ENCODE results near the gene ZNF778. TPM values are rescaled to one million over a fixed set of nuclear protein-coding genes. Genes with fewer than 3 reads are reported as not detected.

Gene ZNF778
- polyA plus RNA-seq, 1 experiment: 11.3 TPM

- ChIA-PET POLR2A (no interaction called here), CTCF (no interaction called here)
- no peaks in the 10 kb centered on the region for H3K27me3 ChIP-seq (ENCODE audit: control insufficient read depth, insufficient read depth, low read length)
- no peak for DNase-seq (ENCODE audit: low read depth, low spot score)
- TF ChIP-seq CTCF (IDR thresholded peaks at IDR 0.05; ENCODE audit: low read depth, low read length): no peak
- H3K27ac ChIP-seq (ENCODE audit: low read depth, low read length): no peak overlapping the region
- H3K9me3 ChIP-seq (ENCODE audit: control insufficient read depth, insufficient read depth, low read length): peaks cover 40% of the 10 kb centered on the region
- no peak overlapping the region for H3K4me3 ChIP-seq (ENCODE audit: low read depth, low read length)
These were observed 7.2 kb downstream of the ZNF778 start for GRCh38 chr16:89224665-89225064.

DNA sequence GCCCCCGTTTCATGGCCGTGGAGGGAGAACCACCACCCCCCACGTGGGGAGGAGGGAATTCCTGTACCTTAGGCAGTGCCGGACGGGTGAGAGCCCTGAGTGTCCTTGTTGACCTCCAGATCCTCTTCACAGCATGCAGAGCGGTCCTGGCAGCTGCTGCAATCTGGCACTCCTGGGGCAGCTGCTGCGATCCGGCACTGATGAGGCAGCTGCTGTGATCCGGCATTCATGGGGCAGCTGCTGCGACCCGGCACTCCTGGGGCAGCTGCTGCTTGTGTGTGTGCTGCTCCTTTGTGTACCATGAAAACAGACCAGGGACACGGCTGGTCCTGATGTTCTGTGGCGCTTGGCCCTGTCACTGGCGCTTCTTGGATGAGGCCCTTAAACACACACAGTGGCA lies 12.8 kb downstream of the ZNF778 start:
- POLR2A ChIA-PET: no interaction called here
- CTCF ChIA-PET: interaction anchor here (1.9 kb wide), 1 partner anchor 10 kb away, joined by 6 read pairs; no protein-coding TSS in a partner anchor
- no peak for DNase-seq (ENCODE audit: low read depth, low spot score)
- no peak for TF ChIP-seq CTCF (IDR thresholded peaks at IDR 0.05; ENCODE audit: low read depth, low read length)
- H3K4me3 ChIP-seq (ENCODE audit: low read depth, low read length): no peak overlapping the region
- no peak overlapping the region for H3K27ac ChIP-seq (ENCODE audit: low read depth, low read length)
- no peaks in the 10 kb centered on the region for H3K27me3 ChIP-seq (ENCODE audit: control insufficient read depth, insufficient read depth, low read length)
- H3K9me3 ChIP-seq (ENCODE audit: control insufficient read depth, insufficient read depth, low read length): peaks cover 48% of the 10 kb centered on the region

- TF ChIP-seq CTCF (IDR thresholded peaks at IDR 0.05; ENCODE audit: low read depth, low read length): no peak
- ChIA-PET CTCF (interaction anchor here (1.9 kb wide), 1 partner anchor 8 kb away, joined by 6 read pairs; no protein-coding TSS in a partner anchor), POLR2A (no interaction called here)
- Histone ChIP-seq H3K27me3 (ENCODE audit: control insufficient read depth, insufficient read depth, low read length) (no peaks in the 10 kb centered on the region), H3K4me3 (ENCODE audit: low read depth, low read length) (no peak overlapping the region), H3K27ac (ENCODE audit: low read depth, low read length) (no peak overlapping the region), H3K9me3 (ENCODE audit: control insufficient read depth, insufficient read depth, low read length) (peaks cover 33% of the 10 kb centered on the region)
- no peak for DNase-seq (ENCODE audit: low read depth, low spot score)
These were observed 14.6 kb downstream of the ZNF778 start for GRCh38 chr16:89232107-89232506.

- CTCF ChIA-PET: no interaction called here
- Histone ChIP-seq H3K27me3 (ENCODE audit: control insufficient read depth, insufficient read depth, low read length) (no peaks in the 10 kb centered on the region), H3K9me3 (ENCODE audit: control insufficient read depth, insufficient read depth, low read length) (peaks cover 18% of the 10 kb centered on the region), H3K27ac (ENCODE audit: low read depth, low read length) (no peak overlapping the region), H3K4me3 (ENCODE audit: low read depth, low read length) (no peak overlapping the region)
- POLR2A ChIA-PET: no interaction called here
- DNase-seq (ENCODE audit: low read depth, low spot score): no peak
- TF ChIP-seq CTCF (IDR thresholded peaks at IDR 0.05; ENCODE audit: low read depth, low read length): no peak
These were observed 16.4 kb downstream of the ZNF778 start for GRCh38 chr16:89233678-89234490.

GRCh38 chr16:89237733-89238132 lies 20.2 kb downstream of the ZNF778 start:
- CTCF ChIA-PET: no interaction called here
- peaks cover 2% of the 10 kb centered on the region; the same call in 1 of the 2 replicates for H3K9me3 ChIP-seq (ENCODE audit: control insufficient read depth, insufficient read depth, low read length)
- TF ChIP-seq CTCF (IDR thresholded peaks at IDR 0.05; ENCODE audit: low read depth, low read length): no peak
- DNase-seq (ENCODE audit: low read depth, low spot score): no peak
- H3K27me3 ChIP-seq (ENCODE audit: control insufficient read depth, insufficient read depth, low read length): no peaks in the 10 kb centered on the region
- POLR2A ChIA-PET: no interaction called here
- no peak overlapping the region for H3K27ac ChIP-seq (ENCODE audit: low read depth, low read length)
- no peak overlapping the region for H3K4me3 ChIP-seq (ENCODE audit: low read depth, low read length)
